HepG2 (cell line): Measurements from ENCODE around the gene AZU1. TPM values are rescaled to one million over a fixed set of nuclear protein-coding genes. Genes with fewer than 3 reads are reported as not detected.

Source experiments
- ATAC-seq: fragments of 200-7000 bp; cut with Tn5 transposase; 3 replicates; pipeline ENCODE4 v1.9.1; 2020; ENCODE audit warnings: mild to moderate bottlenecking, moderate library complexity
- BruUV-seq: library from RNA; stranded (reverse); fragments of 400-500 nt; replicated peaks from 2 replicates; lab custom pipeline; 2021; lab: Mats Ljungman, UMichigan
- CTCF ChIA-PET: fragments of 300-600 bp; formaldehyde crosslinking; extraction: SDS; loops from one replicate; lab custom pipeline; 2021; ENCODE audit warnings: low total read pairs, inconsistent platforms, low intra/inter-chr PET ratio; lab: Yijun Ruan, JAX
- POLR2A ChIA-PET: fragments of 350-600 bp; sonication (Branson Sonifier 250); formaldehyde crosslinking; loops from one replicate; lab custom pipeline; 2020; ENCODE audit warnings: antibody characterized with exemption, inconsistent platforms; lab: Yijun Ruan, JAX
- DNase-seq: peaks from one replicate; pipeline ENCODE4 v3.0.0-alpha.2; 2015; ENCODE audit warnings: low spot score
- FAIRE-seq: peaks from 3 replicates; lab custom pipeline; 2011; peaks lifted over from hg19 to GRCh38; lab: Jason Lieb, UNC
- H2AFZ ChIP-seq: one replicate; pipeline ENCODE4 v1.6.1; 2011; ENCODE audit warnings: low read length, inconsistent platforms
- H3K27ac ChIP-seq: fragments of 300-600 bp; 3 replicates; pipeline ENCODE4 v1.8.0; 2011; ENCODE audit warnings: mixed run types, mild to moderate bottlenecking, mixed read lengths, low read length, inconsistent platforms; ENCODE audit not compliant: insufficient read depth; ENCODE audit errors: extremely low read length
- H3K27me3 ChIP-seq, 2 experiments: fragments of 200-600 bp in 1 of 2; 2 replicates in 1 of 2; 3 replicates in 1 of 2; pipeline versions ENCODE4 v1.6.0 to v1.8.0; 2011; ENCODE audit warnings: low read length in 2 of 2, mild to moderate bottlenecking in 2 of 2, moderate library complexity in 2 of 2, inconsistent platforms in 1 of 2; ENCODE audit not compliant: insufficient read depth in 2 of 2, control insufficient read depth in 1 of 2
- H3K36me3 ChIP-seq, 2 experiments: fragments of 200-600 bp in 1 of 2; replicated peaks in 1 of 2; 2 replicates in 1 of 2; 3 replicates in 1 of 2; pipeline versions ENCODE4 v1.5.1 to v1.8.0; 2011; ENCODE audit warnings: low read length in 2 of 2, inconsistent platforms in 1 of 2; ENCODE audit not compliant: insufficient read depth in 2 of 2, control insufficient read depth in 1 of 2
- H3K4me1 ChIP-seq: 2 replicates; pipeline ENCODE4 v1.5.1; 2012; ENCODE audit warnings: low read length, inconsistent platforms; ENCODE audit not compliant: insufficient read depth
- H3K4me2 ChIP-seq: 2 replicates; pipeline ENCODE4 v1.6.0; 2011; ENCODE audit warnings: low read depth, low read length, inconsistent platforms
- H3K4me3 ChIP-seq, 3 experiments: fragments of 200-600 bp in 1 of 3; sonication (generic), shearing (Covaris generic) in 1 of 3; replicated peaks in 1 of 3; 2 replicates each; pipeline ENCODE4 v1.5.1; 2011 to 2016; ENCODE audit warnings: low read length in 3 of 3, inconsistent platforms in 2 of 3, low read depth in 2 of 3, mild to moderate bottlenecking in 2 of 3, control low read depth in 1 of 3, mixed read lengths in 1 of 3; ENCODE audit not compliant: insufficient read depth in 1 of 3
- H3K79me2 ChIP-seq: one replicate; pipeline ENCODE4 v1.6.1; 2011; ENCODE audit warnings: low read length, inconsistent platforms; ENCODE audit not compliant: insufficient read depth
- H3K9ac ChIP-seq: 2 replicates; pipeline ENCODE4 v1.6.0; 2011; ENCODE audit warnings: mild to moderate bottlenecking, low read depth, low read length, inconsistent platforms; ENCODE audit not compliant: insufficient read depth
- H3K9me3 ChIP-seq: 2 replicates; pipeline ENCODE4 v1.5.1; 2012; ENCODE audit warnings: mild to moderate bottlenecking, low read length
- H4K20me1 ChIP-seq: 2 replicates; pipeline ENCODE4 v1.6.0; 2011; ENCODE audit warnings: inconsistent platforms, mild to moderate bottlenecking, low read length, moderate library complexity; ENCODE audit not compliant: insufficient read depth
- CAMTA2 ChIP-seq: sonication (generic); formaldehyde crosslinking; IDR thresholded peaks from 2 replicates; pipeline ENCODE4 v1.4.0; 2020; ENCODE audit warnings: mild to moderate bottlenecking, missing genetic modification reagents, borderline replicate concordance
- DMAP1 ChIP-seq: IDR thresholded peaks from 2 replicates; pipeline ENCODE4 v1.6.1; 2016
- NRL ChIP-seq: sonication (generic); formaldehyde crosslinking; IDR thresholded peaks from 2 replicates; pipeline ENCODE4 v1.5.0; 2020; ENCODE audit warnings: missing genetic modification reagents, mild to moderate bottlenecking, moderate library complexity, borderline replicate concordance
- ONECUT2 ChIP-seq: sonication (generic); formaldehyde crosslinking; IDR thresholded peaks from 2 replicates; pipeline ENCODE4 v1.4.0; 2020; ENCODE audit warnings: missing genetic modification reagents
- RBM39 ChIP-seq: fragments of 200-400 bp; formaldehyde crosslinking; IDR thresholded peaks from one replicate; pipeline ENCODE4 v1.6.1; 2018; ENCODE audit warnings: antibody characterized with exemption, mild to moderate bottlenecking, low read depth, low read length; ENCODE audit not compliant: poor library complexity, severe bottlenecking
- RNF2 ChIP-seq: fragments of 450-650 bp; conservative IDR thresholded peaks from 2 replicates; pipeline ENCODE4 v1.6.1; 2016; ENCODE audit warnings: low read depth
- SPEN ChIP-seq: sonication (generic); formaldehyde crosslinking; IDR thresholded peaks from 2 replicates; pipeline ENCODE4 v1.5.1; 2020; ENCODE audit warnings: low read depth, mild to moderate bottlenecking, missing genetic modification reagents
- ZKSCAN8 ChIP-seq: IDR thresholded peaks from 2 replicates; pipeline ENCODE4 v1.6.1; 2016; ENCODE audit warnings: borderline replicate concordance, missing genetic modification reagents, missing compliant biosample characterization
- ZNF121 ChIP-seq: sonication (generic); formaldehyde crosslinking; IDR thresholded peaks from 2 replicates; pipeline ENCODE4 v1.5.0; 2020; ENCODE audit warnings: mild to moderate bottlenecking, missing genetic modification reagents
- ZNF605 ChIP-seq: sonication (generic); formaldehyde crosslinking; IDR thresholded peaks from 2 replicates; pipeline ENCODE4 v1.8.0; 2022; ENCODE audit warnings: mild to moderate bottlenecking, missing genetic modification reagents
- ZSCAN25 ChIP-seq: sonication (generic); formaldehyde crosslinking; IDR thresholded peaks from 2 replicates; pipeline ENCODE4 v1.8.0; 2022; ENCODE audit warnings: mild to moderate bottlenecking, missing genetic modification reagents
- WGBS: methylation state at CpG from one replicate; pipeline ENCODE4 v1.1.6; 2017; ENCODE audit warnings: low lambda C conversion rate; 5-methylcytosine and 5-hydroxymethylcytosine counted together
- in situ Hi-C: cut with HindIII; loops from 2 replicates; pipeline ENCODE4 v1.10.0; 2017; ENCODE audit warnings: low pct_unique_long_range_greater_than_20kb; ENCODE audit not compliant: extremely low pct_ligation_motif_present
- intact Hi-C: fragments of 100-400 bp; cut with micrococcal nuclease; formaldehyde crosslinking; loops from one replicate; pipeline ENCODE4 v1.10.0; 2022; ENCODE audit not compliant: unreplicated experiment
- polyA plus RNA-seq, 8 experiments: library from polyadenylated mRNA; depleted of rRNA in 3 of 8; stranded (reverse) in 7 of 8; unstranded in 1 of 8; fragments of >200 nt; fragmentation: Illumina TruSeq in 4 of 8; extraction: Trizol in 4 of 8; gene quantifications; 2 replicates each; pipeline versions ENCODE4 v1.2.1 to v1.2.3, GENCODE V29; 2011 to 2016; ENCODE audit warnings: low read depth in 4 of 8, missing spikeins in 1 of 8, mixed read lengths in 1 of 8; ENCODE audit not compliant: insufficient read depth in 1 of 8
- total RNA-seq, 5 experiments: library from RNA; depleted of rRNA; stranded (reverse); fragments of >200 nt; fragmentation: Illumina TruSeq; extraction: Trizol; gene quantifications; 2 replicates each; pipeline ENCODE4 v1.2.3, GENCODE V29; 2016; ENCODE audit warnings: low read depth in 1 of 5
- TF ChIP-seq, protein P1 (sequence below): sonication (generic); formaldehyde crosslinking; IDR thresholded peaks from 2 replicates; pipeline ENCODE4 v1.5.1; 2020; ENCODE audit warnings: missing genetic modification reagents, mild to moderate bottlenecking, borderline replicate concordance
- TF ChIP-seq, protein P2 (sequence below): sonication (generic); formaldehyde crosslinking; IDR thresholded peaks from 2 replicates; pipeline ENCODE4 v1.5.0; 2020; ENCODE audit warnings: mild to moderate bottlenecking, missing genetic modification reagents, borderline replicate concordance

Gene AZU1
- total and polyA plus RNA-seq, 2 of the 13 experiments (the other 11 are each of a cell fraction or from before 2014, with no cell fraction given), result not detected

DNA sequence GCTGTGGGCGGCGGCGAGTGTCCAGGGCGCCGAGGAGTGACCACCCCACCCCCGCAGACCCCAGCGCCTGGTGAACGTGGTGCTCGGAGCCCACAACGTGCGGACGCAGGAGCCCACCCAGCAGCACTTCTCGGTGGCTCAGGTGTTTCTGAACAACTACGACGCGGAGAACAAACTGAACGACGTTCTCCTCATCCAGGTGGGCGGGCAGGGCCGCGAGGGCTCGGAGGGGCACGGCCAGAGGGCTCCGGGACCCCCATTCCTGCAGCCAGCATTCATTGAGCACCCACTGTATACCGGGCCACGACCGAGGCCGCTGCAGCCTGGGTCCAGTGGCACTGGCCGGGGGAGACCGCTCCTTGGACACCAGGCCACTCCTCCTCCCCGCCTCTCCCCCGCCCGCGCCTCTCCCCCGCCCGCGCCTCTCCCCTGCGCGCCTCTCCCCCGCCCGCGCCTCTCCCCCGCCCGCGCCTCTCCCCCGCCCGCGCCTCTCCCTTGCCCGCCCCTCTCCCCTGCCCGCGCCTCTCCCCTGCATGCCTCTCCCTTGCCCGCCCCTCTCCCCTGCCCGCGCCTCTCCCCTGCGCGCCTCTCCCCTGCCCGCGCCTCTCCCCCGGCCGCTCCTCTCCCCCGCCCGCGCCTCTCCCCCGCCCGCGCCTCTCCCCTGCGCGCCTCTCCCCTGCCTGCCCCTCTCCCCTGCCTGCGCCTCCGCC lies 16.4 kb downstream of the AZU1 start:
- Histone ChIP-seq H3K4me2 (peak overlapping the region; percentile 71), H3K27ac (no peak overlapping the region), H3K4me1 (peaks cover 29% of the 10 kb centered on the region), H3K9me3 (no peaks in the 10 kb centered on the region), H2AFZ (no peak overlapping the region), H3K36me3 (no peaks in the 10 kb centered on the region), H4K20me1 (no peaks in the 10 kb centered on the region), H3K9ac (no peak overlapping the region), H3K4me3 (peak overlapping the region in 2 of 3 experiments; percentile 19 to 64; a peak in 3 of 6 replicates)
- ChIA-PET POLR2A (no interaction called here), CTCF (no interaction called here)
- ATAC-seq, result no peak; the same call in 2 of the 3 replicates
- intact Hi-C loops, result no loop called here
- 10% methylated on average over 25 of the region's 70 CpGs for WGBS
- FAIRE-seq, result no peak
- BruUV-seq, result no TSS peak
- TF ChIP-seq ZKSCAN8 (CRISPR knock-in tag), result peak; percentile 96
- peak; percentile 95; the same call in 1 of the 2 replicates for TF ChIP-seq ZSCAN25 (CRISPR knock-in tag)
- TF ChIP-seq, protein P1, sequence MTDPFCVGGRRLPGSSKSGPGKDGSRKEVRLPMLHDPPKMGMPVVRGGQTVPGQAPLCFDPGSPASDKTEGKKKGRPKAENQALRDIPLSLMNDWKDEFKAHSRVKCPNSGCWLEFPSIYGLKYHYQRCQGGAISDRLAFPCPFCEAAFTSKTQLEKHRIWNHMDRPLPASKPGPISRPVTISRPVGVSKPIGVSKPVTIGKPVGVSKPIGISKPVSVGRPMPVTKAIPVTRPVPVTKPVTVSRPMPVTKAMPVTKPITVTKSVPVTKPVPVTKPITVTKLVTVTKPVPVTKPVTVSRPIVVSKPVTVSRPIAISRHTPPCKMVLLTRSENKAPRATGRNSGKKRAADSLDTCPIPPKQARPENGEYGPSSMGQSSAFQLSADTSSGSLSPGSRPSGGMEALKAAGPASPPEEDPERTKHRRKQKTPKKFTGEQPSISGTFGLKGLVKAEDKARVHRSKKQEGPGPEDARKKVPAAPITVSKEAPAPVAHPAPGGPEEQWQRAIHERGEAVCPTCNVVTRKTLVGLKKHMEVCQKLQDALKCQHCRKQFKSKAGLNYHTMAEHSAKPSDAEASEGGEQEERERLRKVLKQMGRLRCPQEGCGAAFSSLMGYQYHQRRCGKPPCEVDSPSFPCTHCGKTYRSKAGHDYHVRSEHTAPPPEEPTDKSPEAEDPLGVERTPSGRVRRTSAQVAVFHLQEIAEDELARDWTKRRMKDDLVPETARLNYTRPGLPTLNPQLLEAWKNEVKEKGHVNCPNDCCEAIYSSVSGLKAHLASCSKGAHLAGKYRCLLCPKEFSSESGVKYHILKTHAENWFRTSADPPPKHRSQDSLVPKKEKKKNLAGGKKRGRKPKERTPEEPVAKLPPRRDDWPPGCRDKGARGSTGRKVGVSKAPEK (CRISPR knock-in tag), result no peak
- no peak for TF ChIP-seq DMAP1 (CRISPR knock-in tag)
- TF ChIP-seq SPEN, result no peak
- 0 out of 2 replicates have a peak, but pooled peaks have one; percentile 2 for TF ChIP-seq ZNF121
- TF ChIP-seq ZNF605, result no peak
- TF ChIP-seq ONECUT2 (CRISPR knock-in tag), result no peak
- TF ChIP-seq RNF2, result no peak
- TF ChIP-seq NRL (CRISPR knock-in tag), result no peak
- no peak for TF ChIP-seq CAMTA2 (CRISPR knock-in tag)
- TF ChIP-seq RBM39, result no peak
- TF ChIP-seq, protein P2, sequence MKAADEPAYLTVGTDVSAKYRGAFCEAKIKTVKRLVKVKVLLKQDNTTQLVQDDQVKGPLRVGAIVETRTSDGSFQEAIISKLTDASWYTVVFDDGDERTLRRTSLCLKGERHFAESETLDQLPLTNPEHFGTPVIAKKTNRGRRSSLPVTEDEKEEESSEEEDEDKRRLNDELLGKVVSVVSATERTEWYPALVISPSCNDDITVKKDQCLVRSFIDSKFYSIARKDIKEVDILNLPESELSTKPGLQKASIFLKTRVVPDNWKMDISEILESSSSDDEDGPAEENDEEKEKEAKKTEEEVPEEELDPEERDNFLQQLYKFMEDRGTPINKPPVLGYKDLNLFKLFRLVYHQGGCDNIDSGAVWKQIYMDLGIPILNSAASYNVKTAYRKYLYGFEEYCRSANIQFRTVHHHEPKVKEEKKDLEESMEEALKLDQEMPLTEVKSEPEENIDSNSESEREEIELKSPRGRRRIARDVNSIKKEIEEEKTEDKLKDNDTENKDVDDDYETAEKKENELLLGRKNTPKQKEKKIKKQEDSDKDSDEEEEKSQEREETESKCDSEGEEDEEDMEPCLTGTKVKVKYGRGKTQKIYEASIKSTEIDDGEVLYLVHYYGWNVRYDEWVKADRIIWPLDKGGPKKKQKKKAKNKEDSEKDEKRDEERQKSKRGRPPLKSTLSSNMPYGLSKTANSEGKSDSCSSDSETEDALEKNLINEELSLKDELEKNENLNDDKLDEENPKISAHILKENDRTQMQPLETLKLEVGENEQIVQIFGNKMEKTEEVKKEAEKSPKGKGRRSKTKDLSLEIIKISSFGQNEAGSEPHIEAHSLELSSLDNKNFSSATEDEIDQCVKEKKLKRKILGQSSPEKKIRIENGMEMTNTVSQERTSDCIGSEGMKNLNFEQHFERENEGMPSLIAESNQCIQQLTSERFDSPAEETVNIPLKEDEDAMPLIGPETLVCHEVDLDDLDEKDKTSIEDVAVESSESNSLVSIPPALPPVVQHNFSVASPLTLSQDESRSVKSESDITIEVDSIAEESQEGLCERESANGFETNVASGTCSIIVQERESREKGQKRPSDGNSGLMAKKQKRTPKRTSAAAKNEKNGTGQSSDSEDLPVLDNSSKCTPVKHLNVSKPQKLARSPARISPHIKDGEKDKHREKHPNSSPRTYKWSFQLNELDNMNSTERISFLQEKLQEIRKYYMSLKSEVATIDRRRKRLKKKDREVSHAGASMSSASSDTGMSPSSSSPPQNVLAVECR (CRISPR knock-in tag), result no peak
- TF ChIP-seq, all 625 proteins: peak for 3
- in situ Hi-C loops, result no loop called here
- peaks cover 18 to 73% of the 10 kb centered on the region in 2 experiments for H3K27me3 ChIP-seq
- H3K79me2 ChIP-seq, result no peaks in the 10 kb centered on the region
- no peak for DNase-seq
